ENCODE measurements around the gene TNIP2.
"Not testable (repeated sequence)": the region's sequence is repeated elsewhere in the genome, so short reads cannot be mapped to it uniquely, and the experiment has no call there.

TNIP2 gene

GRCh38 chr4:2744576-2745270 is 11.4 kb downstream of the TNIP2 start:
- DNase-seq (ENCODE audit: low read depth): no peak

GRCh38 chr4:2743518-2744445 is 12.4 kb downstream of the TNIP2 start:
- DNase-seq (ENCODE audit: low read depth): no peak

DNA sequence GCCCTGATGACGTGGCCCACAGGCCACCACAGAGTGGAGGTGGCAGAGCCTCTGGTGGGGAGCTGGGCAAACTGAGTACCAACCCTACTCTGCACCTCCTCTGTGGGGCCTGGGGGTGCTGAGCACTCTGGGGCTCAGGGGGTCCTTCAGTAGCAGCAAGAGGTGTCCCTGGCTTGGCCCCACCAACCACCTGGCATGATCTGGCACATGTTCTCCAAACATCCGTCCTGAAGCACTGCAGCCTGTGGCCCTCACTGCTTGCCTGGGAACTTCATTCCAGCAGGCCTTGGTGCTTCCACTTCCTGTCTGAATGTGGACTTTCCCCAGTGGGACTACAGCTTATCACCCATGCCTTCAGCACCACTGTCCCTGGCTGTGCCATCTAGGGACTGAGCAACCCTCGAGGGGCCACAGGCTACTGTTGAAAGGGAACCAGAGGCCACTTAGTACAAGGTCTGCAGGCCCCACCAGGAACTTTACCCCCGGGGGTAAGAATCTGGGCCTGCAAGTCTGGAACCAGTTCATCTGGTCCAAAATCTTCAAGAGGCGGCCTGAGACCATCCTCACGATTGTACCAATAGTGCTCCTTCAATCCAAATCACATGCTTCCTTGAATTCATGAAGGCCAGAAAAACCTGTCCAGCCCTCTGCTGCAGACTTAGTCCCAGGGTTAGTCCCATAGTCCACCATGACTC is 13.2 kb downstream of the TNIP2 start:
- no peak for DNase-seq (ENCODE audit: low read depth)

- DNase-seq (ENCODE audit: low read depth): no peak
These were observed 13.9 kb downstream of the TNIP2 start for GRCh38 chr4:2742081-2742822.

- DNase-seq (ENCODE audit: low read depth): no peak
These were observed 14.5 kb downstream of the TNIP2 start for GRCh38 chr4:2741626-2742025.

GRCh38 chr4:2738296-2738695 is 17.8 kb downstream of the TNIP2 start:
- not testable (repeated sequence) for DNase-seq (ENCODE audit: low read depth)

DNA sequence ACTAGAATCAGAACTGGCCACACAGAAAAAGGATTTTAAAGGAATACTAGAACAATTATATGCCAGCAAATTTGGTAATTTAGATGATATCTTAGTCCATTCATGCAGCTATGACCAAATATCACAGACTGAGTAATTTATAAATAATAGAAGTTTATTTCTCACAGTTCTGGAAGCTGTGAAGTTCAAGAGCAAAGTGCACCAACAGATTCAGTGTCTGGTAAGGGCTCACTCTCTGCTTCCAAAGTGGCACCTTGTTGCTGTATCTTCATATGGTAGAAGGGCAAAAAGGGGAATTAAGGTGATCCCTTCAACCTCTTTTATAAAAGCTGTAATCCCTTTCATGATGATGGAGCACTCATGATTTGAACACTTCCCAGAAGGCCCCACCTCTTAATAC is 20.3 kb downstream of the TNIP2 start:
- DNase-seq (ENCODE audit: low read depth): no peak

GRCh38 chr4:2734612-2735011 is 21.5 kb downstream of the TNIP2 start:
- DNase-seq (ENCODE audit: low read depth): no peak

GRCh38 chr4:2733844-2734574 is 22.1 kb downstream of the TNIP2 start:
- DNase-seq (ENCODE audit: low read depth): no peak

- DNase-seq (ENCODE audit: low read depth): no peak
These were observed 22.9 kb downstream of the TNIP2 start for GRCh38 chr4:2733001-2733843.

DNA sequence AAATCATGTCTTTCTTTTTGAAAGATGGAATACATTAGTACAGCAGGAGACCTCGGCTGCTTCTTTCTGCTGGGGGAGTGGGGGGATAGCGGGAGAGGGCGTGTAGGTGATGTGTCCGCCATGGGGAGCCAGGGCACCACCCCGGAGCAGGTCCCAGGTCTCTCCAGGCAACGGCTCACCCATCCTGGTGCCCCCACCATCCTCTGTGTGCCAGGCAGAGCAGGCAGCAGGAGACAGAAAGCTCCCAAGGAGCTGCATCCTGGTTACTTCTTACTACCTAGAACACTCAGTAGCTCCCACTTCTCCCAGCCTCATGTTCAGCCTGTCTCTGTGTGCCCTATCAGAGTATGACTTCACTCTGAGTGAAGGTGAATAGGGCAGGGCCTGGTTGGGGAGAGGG is 23.6 kb downstream of the TNIP2 start:
- no peak for DNase-seq (ENCODE audit: low read depth)

DNA sequence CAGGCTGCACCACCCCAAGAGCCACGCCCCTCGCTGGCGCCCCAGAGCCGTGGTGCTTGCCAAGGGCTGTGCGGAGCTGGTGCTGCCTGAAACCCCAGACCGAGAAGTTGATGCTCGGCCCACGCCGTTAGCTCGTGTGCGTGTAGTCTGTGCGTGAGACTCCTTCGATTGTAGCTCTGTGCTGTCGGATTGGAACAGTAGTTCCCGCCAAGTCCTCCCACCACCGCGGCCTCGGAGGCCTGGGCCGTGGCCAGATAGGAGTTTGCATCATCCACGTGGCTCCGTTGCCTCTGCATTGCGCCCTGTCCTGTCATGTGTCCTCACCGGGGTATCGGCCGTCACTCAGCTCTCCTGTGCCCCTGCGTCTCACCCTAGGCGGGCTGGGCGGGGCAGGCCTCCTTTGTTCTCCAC is 24.2 kb downstream of the TNIP2 start:
- no peak for DNase-seq (ENCODE audit: low read depth)

DNA sequence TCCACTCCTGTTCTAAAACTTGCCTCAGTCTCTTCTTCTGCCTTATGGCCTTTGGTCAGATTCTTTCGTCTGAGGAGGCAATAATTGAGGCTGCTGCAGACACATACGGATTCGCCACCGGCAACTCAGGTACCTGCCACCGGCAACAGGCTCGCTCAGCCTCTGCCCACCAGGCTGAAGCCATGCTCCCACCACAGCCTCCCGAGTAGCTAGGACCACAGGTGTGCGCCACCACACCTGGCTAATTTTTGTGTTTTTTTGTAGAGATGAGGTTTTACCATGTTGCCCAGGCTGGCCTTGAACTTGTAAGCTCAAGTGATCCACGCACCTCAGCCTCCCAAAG is 26.6 kb downstream of the TNIP2 start:
- no peak for DNase-seq (ENCODE audit: low read depth)

GRCh38 chr4:2728806-2729532 is 27.2 kb downstream of the TNIP2 start:
- no peak for DNase-seq (ENCODE audit: low read depth)

- DNase-seq (ENCODE audit: low read depth): no peak
These were observed 27.9 kb downstream of the TNIP2 start for GRCh38 chr4:2728221-2728620.

GRCh38 chr4:2726881-2727280 is 29.3 kb downstream of the TNIP2 start:
- DNase-seq (ENCODE audit: low read depth): not testable (repeated sequence)

GRCh38 chr4:2725380-2725779 is 30.8 kb downstream of the TNIP2 start:
- no peak for DNase-seq (ENCODE audit: low read depth)

- no peak for DNase-seq (ENCODE audit: low read depth)
These were observed 32.4 kb downstream of the TNIP2 start for GRCh38 chr4:2723751-2724150.

GRCh38 chr4:2722033-2722432 is 34.1 kb downstream of the TNIP2 start:
- DNase-seq (ENCODE audit: low read depth): no peak

DNA sequence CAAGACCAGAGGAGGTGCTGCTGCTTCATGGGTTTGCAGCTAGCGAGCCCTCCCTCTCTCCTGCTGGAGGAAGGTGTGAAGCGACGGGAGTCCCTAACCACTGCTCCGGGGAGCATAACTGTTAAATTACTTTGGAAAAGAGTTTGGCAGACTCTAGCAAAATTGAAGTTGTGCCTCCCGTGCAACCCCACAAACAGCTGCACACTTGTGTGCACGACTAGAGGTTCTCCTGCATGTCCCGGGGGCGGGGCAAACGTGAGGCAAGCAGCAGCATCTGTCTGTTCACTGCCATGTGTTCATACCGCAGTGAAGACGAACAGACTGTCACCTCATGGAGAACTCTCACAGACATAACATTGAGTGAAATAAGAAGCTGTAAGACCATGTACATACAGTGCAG is 34.5 kb downstream of the TNIP2 start:
- DNase-seq (ENCODE audit: low read depth): no peak

Measured in stimulated activated CD8-positive, alpha-beta memory T cell treated with anti-CD3 and anti-CD28 coated beads, Interleukin-7, amount 100 ng/mL, for 24 hours (primary cell).